ENCODE results near the gene HSD11B2.

The HSD11B2 gene

GRCh38 chr16:67451061-67451703 is 20.3 kb downstream of the HSD11B2 start:
- DNase-seq (ENCODE audit: low read depth in 2 of 2), result no peak

- no peak for DNase-seq (ENCODE audit: low read depth in 2 of 2)
Observed at GRCh38 chr16:67451704-67452435, 20.9 kb downstream of the HSD11B2 start.

GRCh38 chr16:67454104-67454503 is 23.2 kb downstream of the HSD11B2 start:
- no peak for DNase-seq (ENCODE audit: low read depth in 2 of 2)

- DNase-seq (ENCODE audit: low read depth in 2 of 2), result no peak
Observed at GRCh38 chr16:67454852-67455251, 23.9 kb downstream of the HSD11B2 start.

- no peak for DNase-seq (ENCODE audit: low read depth in 2 of 2)
Observed at GRCh38 chr16:67456391-67457081, 25.6 kb downstream of the HSD11B2 start.

- no peak for DNase-seq (ENCODE audit: low read depth in 2 of 2)
Observed at GRCh38 chr16:67457611-67458010, 26.7 kb downstream of the HSD11B2 start.

- DNase-seq (ENCODE audit: low read depth in 2 of 2), result no peak
Observed at GRCh38 chr16:67458121-67458641, 27.3 kb downstream of the HSD11B2 start.

- no peak for DNase-seq (ENCODE audit: low read depth in 2 of 2)
Observed at GRCh38 chr16:67459066-67459860, 28.3 kb downstream of the HSD11B2 start.

GRCh38 chr16:67459861-67460150 is 28.9 kb downstream of the HSD11B2 start:
- DNase-seq (ENCODE audit: low read depth in 2 of 2), result no peak

GRCh38 chr16:67460168-67460567 is 29.2 kb downstream of the HSD11B2 start:
- DNase-seq (ENCODE audit: low read depth in 2 of 2), result no peak

GRCh38 chr16:67460961-67461360 is 30.0 kb downstream of the HSD11B2 start:
- DNase-seq (ENCODE audit: low read depth in 2 of 2), result no peak

- DNase-seq (ENCODE audit: low read depth in 2 of 2), result no peak
Observed at GRCh38 chr16:67461600-67462278, 30.8 kb downstream of the HSD11B2 start.

GRCh38 chr16:67462279-67462655 is 31.3 kb downstream of the HSD11B2 start:
- DNase-seq (ENCODE audit: low read depth in 2 of 2), result no peak

GRCh38 chr16:67463059-67463458 is 32.1 kb downstream of the HSD11B2 start:
- DNase-seq (ENCODE audit: low read depth in 2 of 2), result no peak

GRCh38 chr16:67463691-67464090 is 32.8 kb downstream of the HSD11B2 start:
- no peak for DNase-seq (ENCODE audit: low read depth in 2 of 2)

- no peak for DNase-seq (ENCODE audit: low read depth in 2 of 2)
Observed at GRCh38 chr16:67464565-67464964, 33.6 kb downstream of the HSD11B2 start.

GRCh38 chr16:67466581-67466980 is 35.7 kb downstream of the HSD11B2 start:
- DNase-seq (ENCODE audit: low read depth in 2 of 2), result no peak

GRCh38 chr16:67468731-67469130 is 37.8 kb downstream of the HSD11B2 start:
- DNase-seq (ENCODE audit: low read depth in 2 of 2), result no peak

GRCh38 chr16:67470359-67470758 is 39.4 kb downstream of the HSD11B2 start:
- DNase-seq (ENCODE audit: low read depth in 2 of 2), result no peak

GRCh38 chr16:67471758-67472384 is 41.0 kb downstream of the HSD11B2 start:
- no peak for DNase-seq (ENCODE audit: low read depth in 2 of 2)
